NCI-H345 treated with DMSO at 0.1 percent for 48 hours (cell line): ENCODE results near the gene DHRS12.
A peak's percentile ranks its signal among the peaks of the same experiment; 100 is the strongest.

Experiments used
- DNase-seq: peaks from one replicate; lab custom pipeline; 2025; ENCODE audit not compliant: unreplicated experiment; lab: John Stamatoyannopoulos, UW

DHRS12 gene

DNA sequence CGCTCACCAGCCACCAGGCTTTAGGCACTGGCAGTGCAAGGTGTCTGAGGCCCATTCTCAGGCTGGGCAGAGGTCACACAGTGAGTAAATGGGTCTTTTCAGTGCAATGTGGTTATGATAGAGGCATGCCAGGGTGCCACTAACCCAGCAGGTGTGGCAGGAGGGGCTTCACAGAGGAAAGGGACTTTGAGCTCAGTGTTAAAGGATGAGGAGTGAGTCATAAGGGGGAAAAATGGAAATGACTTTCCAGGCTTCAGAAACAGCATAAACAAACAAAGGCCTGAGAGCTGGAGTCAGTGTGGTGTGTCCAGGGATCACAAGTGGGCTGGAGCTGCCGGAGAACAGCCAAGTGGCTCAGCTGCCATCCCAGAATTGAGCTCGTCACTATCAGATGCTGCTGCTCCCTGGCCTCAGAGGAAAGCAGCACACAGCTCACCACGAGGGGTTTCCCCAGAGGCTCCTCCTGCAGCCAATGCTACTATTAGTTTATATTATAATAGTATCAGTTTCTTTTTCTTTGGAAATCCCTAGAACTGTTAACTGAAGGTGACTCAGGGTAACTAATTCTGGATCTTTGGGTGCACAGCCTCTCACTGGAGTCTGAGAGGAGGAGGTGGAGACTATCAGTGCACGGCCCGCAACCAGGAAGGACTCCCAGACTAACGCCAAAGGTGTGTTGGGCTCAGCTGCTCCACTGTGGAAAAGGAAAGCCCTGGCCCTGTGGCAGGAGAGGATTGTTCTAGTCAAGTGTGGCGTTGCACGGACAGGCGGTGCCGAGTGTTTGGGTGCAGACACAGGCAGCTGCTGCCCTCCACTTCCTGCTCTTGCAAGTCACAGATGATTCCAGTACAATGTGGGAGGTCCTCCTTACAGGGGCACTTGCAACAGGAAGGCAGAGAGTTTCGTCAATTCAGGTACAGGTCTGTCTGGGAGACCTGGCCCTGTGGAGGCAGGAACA, 39.5 kb downstream of the DHRS12 start:
- peak; percentile 2 for DNase-seq

DNA sequence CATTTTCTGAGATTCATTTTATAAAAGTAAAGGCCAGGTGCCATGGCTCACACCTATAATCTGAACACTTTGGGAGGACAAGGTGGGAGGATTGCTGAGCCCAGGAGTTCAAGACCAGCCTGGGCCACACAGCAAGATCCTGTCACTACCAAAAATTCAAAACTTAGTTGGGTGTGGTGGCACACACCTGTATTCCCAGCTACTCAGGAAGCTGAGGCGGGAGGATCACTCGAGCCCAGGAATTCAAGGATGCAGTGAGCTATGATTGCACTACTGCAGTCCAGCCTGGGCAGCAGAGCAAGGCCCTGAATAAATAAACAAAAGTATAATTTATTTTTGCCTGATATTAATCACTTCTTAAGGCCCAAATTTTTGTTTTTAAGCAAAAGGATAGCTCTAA, 40.5 kb downstream of the DHRS12 start:
- DNase-seq: no peak

DNA sequence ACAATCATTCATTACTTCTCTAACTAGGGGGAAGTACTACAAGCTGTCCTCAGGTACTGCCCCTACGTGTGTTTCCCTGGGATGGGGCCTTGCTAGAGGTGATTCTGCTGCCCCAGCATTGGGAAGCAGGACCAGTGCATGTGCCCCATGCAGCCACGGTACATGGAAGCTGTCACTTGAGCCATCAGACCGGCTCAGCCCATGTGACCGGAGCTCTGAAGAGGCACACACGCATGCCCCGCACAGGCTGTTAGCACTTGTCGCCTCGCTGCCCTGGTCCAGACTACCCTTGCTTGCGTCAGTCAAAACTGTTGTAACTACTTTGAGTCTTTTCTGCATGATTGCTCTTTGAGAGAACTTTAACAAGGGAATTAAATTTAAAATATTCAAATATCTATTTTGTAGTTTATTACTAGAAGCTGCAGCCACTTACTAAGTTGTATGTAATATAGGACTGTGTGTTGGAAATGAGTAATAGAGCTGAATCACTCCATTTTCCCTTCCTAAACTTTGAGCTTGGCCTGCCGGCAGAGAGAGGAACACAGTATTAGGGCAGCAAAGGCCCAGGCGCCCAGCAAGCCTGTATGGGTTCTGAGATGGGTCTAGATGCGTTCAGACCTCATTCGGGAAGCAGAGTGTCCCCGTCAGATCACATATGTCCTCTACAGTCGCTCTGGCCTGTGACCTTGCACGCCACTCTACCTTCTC, 42.2 kb downstream of the DHRS12 start:
- DNase-seq: no peak

DNA sequence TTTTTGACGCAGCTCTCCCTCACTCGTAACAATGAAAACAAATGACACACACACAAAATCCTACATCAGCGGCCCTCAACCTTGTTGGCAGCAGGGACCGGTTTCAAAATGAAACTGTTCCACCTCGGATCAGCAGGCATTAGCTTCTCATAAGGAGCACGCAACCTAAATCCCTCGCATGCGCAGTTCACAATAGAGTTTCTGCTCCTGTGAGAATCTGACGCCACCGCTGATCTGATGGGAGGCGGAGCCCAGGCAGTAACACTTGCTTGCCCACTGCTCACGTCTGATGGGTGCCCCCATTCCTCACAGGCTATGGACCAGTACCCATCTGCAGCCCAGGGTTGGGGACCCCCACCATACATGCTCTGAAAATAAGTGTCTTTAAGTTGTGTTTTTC, 43.4 kb downstream of the DHRS12 start:
- DNase-seq: no peak

DNA sequence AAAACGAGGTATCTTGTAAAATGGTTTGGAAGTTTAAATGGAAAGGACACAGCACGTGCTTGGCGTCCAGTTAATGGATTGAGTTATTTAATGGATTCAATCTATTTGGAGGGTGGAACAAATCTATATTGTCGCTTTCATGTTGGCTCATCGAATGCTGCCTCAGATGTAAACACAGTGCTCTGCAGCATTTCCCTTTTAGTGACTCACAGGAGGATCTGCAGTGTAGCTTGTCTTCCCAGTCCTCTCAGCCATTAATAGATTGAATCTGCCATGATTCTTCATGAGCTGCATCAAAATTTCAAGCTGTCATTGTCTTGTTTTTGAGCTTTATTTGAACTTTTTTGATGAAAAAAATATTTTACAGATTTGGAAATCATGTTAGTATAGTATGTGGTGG, 44.7 kb downstream of the DHRS12 start:
- no peak for DNase-seq

DNA sequence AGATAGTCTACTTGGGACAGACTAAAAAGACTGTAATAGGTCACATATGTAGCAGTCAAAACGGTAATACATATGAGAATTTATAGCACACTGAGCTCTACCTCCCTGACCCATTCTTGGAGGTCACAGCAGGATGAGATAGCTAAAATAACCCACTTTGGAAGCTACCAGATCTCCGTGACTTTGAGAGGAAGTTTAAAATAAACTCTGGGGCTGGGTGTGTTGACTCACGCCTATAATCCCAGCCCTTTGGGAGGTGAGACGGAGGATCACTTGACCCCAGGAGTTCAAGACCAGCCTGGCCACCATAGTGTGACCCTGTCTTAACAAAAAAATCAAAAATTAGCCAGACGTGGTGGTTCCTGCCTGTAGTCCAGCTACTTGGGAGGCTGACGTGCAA, 45.3 kb downstream of the DHRS12 start:
- no peak for DNase-seq

DNA sequence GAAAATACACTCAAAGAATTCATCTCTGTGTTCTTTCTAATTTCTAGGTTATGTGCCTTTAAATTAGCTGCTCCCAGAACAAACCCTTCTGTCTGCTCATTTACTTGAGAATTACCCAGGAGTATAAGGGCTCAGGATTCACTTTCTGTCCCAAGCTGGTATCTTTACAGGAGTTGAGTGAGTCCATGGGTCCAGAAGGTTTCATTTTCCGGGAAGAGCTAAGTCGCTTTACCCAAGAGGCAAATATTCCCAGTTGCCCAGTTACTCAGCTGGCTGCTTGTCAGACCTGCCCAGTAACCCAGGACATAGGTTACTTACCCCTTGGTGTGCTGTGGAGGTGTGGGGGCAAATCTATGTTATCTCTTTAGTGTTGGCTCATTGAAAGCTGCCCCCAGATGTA, 47.3 kb downstream of the DHRS12 start:
- DNase-seq: no peak

DNA sequence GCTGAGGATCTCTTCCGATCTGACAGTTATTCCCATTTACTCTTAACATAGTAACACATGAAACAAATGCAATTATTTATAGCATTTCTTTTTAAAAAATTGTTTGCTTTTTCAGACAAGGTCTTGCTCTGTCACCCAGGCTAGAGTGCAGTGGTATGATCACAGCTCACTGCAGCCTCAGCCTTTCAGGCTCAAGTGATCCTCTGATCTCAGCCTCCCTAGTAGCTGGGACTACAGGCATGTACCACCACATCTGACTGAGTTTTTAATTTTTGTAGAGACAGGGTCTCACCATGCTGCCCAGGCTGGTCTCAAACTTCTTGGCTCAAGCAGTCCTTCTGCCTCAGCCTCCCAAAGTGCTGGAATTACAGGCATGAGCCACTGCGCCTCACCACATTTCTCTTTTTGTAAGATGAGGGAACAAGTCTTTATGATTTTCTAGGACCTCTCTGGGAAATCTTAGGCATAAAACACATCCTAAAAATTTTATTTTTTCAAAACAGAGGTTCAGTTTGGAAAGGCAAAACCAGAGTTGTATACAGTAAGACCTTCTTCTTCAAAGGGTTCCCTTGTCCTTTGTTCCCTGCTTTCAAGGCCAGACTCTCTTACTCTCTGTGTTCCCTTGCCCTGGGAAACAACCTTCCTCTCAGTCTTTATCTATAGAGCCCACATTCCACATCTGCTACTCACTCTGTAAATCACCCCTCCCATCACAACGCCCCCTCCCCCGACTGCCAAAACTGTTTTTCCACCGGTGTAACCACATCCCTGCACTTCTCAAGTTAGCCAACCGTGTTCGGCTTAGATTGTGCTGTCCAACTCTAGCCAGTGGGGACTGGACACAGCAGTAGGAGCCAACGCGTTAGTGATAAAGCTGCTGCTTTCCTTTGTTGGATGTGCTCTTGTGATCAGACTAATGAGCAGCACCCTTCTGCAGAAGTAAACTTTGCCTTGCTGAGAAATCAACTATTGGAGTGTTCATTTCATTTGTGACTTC, 56.2 kb downstream of the DHRS12 start:
- DNase-seq: no peak

DNA sequence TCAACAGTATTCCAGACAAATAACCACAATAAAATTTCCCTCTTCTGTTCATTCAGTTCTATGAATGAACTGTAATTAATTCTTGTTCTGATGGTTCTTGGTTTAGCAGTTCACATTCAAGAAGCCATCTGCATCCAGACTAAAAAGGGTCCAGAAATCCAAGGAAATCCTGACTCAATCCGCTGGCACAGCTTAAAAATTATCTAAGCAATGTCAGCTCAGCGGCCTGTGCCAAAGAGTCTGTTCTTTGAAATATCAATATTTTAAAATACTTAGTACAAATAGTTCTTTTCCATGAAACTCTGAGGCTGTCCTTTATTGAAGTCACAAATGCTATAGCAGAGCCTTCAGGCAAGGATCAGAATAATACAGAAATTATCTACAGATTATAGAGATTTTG, 57.2 kb downstream of the DHRS12 start:
- DNase-seq: no peak

DNA sequence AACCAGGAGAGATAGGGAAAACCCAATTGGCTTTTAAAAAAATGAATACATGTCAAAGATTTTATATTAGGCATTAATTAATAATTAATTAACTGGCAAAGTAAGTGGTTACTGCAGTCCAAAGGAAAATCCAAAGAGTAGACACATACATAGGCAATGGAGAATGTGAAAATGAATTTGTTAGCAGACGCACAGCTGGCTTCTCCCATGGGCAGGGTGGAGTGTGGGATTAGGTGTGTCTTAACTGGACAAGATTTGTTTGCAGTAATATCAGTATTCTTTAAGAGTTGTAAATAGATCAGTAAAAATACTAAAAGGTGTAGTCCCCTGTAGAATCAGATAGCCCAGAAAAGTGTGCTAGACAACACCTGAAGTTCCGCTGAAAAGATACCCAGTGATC, 58.7 kb downstream of the DHRS12 start:
- no peak for DNase-seq

DNA sequence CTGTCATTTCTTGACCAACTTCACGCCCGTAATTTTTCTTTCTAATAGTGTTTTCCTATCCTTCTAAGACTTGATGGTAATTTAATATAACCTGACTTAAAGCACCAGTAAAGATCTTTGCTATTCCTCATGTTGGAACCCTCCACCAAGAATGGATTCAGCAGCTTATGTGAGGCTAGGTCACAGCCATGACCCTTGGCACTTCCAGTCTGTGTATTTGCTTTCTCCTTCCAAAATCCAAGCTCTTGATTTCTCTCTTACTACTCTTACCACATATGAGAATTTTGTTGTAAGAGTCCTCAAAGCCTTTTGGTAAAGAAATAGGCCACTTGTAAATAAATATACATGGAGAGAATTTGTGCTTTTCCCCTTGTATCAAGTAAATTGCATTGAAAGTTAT, 61.4 kb downstream of the DHRS12 start:
- DNase-seq: no peak

DNA sequence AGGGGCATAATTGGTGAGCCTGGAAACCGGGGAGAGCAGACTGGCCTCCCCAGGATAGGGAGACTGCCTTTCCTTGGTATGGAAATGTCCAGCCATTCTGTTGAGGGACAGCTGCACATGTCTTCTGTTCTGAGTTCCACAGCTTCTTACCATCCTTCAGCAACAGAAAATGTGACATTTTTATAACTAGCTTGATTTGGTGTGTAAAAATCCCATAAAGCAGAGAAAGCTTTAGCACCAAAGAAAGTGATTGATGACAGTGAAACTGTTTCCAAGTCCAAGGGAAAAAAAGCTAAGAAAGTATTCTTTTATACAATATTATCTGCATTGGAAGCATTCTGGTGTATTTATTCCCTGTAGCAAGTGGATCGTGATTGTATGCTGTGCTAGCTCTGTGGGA, 61.9 kb downstream of the DHRS12 start:
- no peak for DNase-seq

DNA sequence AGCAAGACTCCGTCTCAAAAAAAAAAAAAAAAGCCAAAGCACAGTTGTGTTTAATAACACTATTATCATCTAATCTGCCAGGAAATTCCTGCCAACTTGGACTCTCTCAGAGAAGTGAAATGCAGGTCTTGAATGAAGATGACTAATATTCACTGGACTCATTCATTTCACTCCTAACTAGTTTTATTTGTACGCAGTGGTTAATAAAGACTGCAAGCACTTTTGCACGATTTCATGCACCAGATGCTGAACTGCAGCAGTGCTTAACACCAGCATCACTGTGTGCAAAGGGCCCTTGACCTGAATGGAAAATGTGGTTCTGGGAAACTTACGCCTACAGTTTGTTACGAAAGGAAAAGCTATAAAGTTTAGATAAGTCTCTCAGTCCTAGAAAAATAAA, 63.3 kb downstream of the DHRS12 start:
- DNase-seq: no peak

DNA sequence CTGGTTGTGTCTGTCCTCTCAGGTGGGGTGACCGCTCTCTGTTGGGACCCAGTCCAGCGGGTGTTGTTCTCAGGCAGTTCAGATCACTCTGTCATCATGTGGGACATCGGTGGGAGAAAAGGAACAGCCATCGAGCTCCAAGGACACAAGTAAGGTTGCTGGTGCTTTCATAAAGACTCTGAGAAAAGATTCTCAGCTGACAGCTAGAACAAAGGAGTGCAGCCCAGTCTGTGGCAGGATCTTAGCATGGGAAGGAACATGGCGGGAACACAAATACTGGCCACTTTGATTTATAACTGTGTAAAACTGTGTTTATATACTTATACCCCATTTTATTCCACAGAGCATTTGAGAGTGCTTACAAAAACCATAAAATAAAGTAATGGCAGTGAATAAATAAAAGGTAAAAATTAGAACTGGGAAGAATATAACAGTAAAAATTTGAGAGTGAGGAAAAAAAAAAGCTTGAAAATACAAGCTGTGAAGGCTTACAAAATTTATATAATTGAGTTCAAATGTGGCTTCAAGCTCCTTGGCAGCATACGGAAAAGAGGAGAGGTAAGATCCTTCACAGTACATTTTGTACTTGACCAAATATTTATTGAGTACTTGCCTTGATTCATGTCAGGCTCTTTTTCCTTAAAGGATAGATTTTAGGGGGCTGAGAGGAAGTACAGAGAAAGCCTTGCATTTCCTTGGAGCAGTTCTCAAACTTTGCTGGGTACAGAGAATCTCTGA, 64.8 kb downstream of the DHRS12 start:
- DNase-seq: no peak

DNA sequence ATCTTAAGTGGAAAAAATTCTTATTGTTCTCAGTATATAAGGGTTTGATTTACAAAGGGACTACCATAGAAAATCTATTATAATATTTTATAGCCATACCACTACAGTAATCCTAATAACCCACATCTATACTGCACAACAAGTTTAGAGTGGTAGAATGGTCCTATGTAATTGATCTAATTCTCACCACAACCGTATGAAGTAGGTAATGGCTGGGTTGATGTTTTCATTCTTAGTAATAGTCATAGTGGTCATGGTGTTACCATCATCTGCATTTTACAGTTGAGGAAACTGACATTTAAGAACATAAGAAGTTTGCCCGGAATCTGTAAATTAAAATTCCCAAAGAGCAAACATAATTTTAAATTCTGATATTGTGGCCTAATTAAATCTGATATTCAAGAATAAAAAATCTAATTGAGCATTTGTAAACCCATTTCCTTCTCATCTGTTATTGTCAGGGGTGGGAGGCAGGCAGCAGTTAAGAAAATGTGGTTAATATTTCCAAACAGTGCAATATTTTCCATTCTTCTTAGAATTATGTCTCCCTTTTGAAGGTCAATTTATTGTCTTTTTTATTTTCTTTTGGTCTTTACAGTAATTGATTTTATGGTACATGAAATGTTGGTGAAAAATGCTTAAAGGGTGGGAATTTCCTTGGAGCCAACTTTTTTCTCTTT, 65.6 kb downstream of the DHRS12 start:
- no peak for DNase-seq

DNA sequence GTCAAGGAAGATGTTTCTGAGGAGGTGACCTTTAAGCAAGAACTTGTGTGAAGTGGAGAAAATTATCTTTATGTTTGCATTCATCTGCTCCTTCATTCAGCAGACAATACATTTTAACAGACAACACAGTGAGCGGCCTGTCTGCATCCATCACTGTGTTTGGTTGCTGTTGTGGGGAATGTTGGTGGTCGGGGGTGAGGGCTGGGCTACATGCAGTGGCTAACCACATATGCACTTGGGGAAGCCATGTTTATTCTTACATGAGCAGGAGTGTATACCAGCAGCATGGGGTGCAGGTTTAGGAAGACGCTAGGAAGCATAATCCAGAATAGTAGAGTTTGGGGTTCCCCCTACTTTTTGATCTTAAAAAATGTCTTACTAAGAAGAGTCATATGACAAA, 66.4 kb downstream of the DHRS12 start:
- DNase-seq: no peak

DNA sequence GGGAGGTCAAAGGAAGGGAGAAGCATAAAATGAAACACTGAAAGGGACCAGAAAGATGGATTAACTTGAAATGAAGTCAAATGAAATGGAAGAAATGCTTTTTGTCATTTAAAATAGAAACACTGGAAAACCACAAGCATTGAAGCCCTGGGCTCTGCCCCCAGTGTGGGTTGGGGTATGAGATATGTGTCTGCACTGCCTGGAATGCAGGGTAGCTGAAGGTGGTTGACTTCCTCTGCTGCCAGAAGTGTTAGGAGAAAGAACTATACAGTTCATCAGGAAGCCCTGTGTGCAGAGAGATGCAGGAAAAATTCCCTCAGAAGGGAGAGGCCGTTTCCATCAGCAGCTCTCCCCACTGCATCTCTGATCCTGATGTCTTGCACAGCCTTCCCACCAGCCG, 69.2 kb downstream of the DHRS12 start:
- no peak for DNase-seq

DNA sequence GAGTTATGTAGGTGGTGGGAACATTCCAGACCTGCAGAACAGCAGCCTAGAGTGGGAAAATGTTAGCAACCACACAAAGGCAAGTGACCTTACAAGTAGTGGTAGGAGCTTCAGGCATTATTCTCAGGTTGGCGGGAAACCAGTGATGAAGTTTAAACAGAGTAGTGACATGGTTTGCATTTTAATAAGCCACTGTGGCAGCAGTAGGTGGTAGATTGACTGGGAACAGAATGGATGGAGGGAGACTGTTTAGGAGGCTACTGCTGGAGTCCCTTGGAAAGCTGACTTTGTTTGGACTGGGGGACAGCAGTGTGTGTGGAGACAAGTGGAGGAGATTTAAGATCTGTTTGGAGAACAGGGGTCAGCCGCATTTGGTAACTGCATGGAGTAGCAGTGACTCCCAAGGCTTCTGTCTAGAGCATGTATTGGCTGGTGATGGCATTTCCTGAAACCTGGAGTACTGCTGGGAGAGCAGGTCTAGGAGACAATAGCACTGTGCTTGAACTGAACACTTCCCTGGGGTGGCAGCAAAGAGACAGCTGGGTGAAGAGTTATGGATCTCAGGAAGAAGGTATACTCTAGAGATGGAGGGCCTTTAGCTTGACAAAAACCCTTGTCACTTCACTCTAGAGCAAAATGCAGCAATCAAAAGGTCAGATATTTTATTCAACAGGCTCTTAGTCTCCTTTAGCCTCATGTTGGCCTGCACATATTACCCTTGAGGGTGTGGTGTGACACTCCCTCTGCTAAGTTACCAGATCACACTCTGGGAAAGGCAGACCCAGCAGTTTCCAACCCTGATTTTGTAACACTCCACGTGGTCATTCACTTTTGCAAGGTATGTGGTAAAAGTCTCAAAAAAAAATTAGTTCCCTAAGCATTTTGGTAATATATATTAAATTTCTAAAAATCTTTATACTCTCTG, 70.3 kb downstream of the DHRS12 start:
- no peak for DNase-seq

DNA sequence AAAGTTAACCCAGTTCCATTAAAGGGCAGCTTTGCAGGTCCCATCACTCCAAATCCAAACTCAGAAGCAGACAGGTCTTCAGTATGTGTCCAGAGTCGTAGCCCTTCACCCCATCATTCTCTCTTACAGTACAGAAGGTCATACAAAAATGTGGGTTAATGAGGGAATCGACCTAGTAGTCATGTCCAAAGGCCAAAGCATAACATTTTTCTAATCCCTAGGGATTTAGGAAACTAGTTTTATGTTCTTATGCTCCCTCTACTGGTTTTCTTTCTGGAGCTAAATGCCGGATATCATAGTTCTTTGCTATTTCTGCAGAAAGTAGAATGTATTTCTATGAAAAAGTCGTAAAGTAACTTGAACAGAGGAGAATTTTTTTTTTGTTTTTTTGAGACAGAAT, 72.2 kb downstream of the DHRS12 start:
- no peak for DNase-seq
